WTC11 (cell line): ENCODE data around the gene SLC36A4.

Experiments used
- ARID4B ChIP-seq: sonication (generic); formaldehyde crosslinking; IDR thresholded peaks from 2 replicates; pipeline ENCODE4 v1.8.0; 2023; ENCODE audit warnings: missing genetic modification reagents, mild to moderate bottlenecking, borderline replicate concordance
- ATF2 ChIP-seq: sonication (generic); formaldehyde crosslinking; IDR thresholded peaks from 2 replicates; pipeline ENCODE4 v1.8.1; 2022; ENCODE audit warnings: low read depth, missing genetic modification reagents, borderline replicate concordance
- SMAD4 ChIP-seq: sonication (generic); formaldehyde crosslinking; IDR thresholded peaks from 2 replicates; pipeline ENCODE4 v1.8.0; 2022; ENCODE audit warnings: mild to moderate bottlenecking, missing genetic modification reagents
- USF2 ChIP-seq: sonication (generic); formaldehyde crosslinking; IDR thresholded peaks from 2 replicates; pipeline ENCODE4 v1.8.1; 2023; ENCODE audit warnings: mild to moderate bottlenecking, missing genetic modification reagents, moderate library complexity
- ZNF263 ChIP-seq: sonication (generic); formaldehyde crosslinking; IDR thresholded peaks from 2 replicates; pipeline ENCODE4 v1.8.1; 2022; ENCODE audit warnings: low read depth, mild to moderate bottlenecking, moderate library complexity, missing genetic modification reagents
- TF ChIP-seq, protein P1 (sequence below): fragments of 200-600 bp; IDR thresholded peaks from 2 replicates; pipeline ENCODE4 v1.8.0; 2022; ENCODE audit warnings: antibody characterized with exemption

DNA sequence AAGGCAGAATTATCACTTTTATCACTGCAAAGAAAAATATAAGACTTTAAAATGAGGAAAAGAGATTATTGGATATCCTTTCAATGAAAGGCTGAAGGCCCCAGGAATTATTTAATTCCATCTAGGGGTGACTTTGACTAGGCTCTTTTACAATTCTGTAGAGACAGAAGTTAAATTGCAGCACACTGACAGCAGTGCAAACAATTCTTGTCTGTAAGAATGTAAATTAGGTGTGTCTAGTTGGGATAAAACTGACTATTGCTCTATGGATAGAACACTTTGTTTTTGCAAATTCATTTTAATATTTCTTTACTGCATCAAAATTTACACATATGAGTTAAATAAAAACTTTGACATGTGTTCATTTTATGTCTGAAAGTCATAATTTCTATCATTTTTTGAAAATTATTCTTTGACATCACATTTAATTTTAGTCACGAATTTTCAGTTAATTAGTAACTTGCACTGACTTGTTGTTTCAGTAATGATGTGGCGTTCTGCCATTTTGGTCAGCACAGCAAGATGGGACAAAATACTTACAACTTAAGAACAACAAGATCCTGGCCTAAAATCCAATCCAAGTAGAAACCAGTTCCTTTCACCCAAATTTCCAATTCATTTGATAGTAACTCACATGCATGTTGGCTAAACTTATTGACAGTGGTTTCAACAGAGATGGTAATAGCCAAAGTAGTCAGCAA, 75.1 kb downstream of the SLC36A4 start:
- TF ChIP-seq, protein P1, sequence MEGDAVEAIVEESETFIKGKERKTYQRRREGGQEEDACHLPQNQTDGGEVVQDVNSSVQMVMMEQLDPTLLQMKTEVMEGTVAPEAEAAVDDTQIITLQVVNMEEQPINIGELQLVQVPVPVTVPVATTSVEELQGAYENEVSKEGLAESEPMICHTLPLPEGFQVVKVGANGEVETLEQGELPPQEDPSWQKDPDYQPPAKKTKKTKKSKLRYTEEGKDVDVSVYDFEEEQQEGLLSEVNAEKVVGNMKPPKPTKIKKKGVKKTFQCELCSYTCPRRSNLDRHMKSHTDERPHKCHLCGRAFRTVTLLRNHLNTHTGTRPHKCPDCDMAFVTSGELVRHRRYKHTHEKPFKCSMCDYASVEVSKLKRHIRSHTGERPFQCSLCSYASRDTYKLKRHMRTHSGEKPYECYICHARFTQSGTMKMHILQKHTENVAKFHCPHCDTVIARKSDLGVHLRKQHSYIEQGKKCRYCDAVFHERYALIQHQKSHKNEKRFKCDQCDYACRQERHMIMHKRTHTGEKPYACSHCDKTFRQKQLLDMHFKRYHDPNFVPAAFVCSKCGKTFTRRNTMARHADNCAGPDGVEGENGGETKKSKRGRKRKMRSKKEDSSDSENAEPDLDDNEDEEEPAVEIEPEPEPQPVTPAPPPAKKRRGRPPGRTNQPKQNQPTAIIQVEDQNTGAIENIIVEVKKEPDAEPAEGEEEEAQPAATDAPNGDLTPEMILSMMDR = no peak
- TF ChIP-seq ATF2 (no peak), SMAD4 (CRISPR knock-in tag) (no peak), ARID4B (CRISPR knock-in tag) (no peak), ZNF263 (no peak), USF2 (CRISPR knock-in tag) (no peak)
